Dedifferentiated amniotic fluid mesenchymal stem cell (primary cell): ENCODE measurements around the gene ATP5F1E.

ENCODE experiments used
- DNase-seq: peaks from one replicate; pipeline ENCODE4 v3.0.0-alpha.2; 2016; ENCODE audit errors: extremely low spot score

Gene ATP5F1E

GRCh38 chr20:59032023-59032712, at the start of gene ATP5F1E:
Gene ATP5F1E, minus strand, starts transcription at chr20:59032335. Its CDS starts 84 bp downstream, at chr20:59032251.
- DNase-seq = peak; percentile 91

- DNase-seq = no peak
These were observed 48.9 kb upstream of the ATP5F1E start for GRCh38 chr20:59081036-59081435.

GRCh38 chr20:59078231-59078630, 46.1 kb upstream of the ATP5F1E start:
- no peak for DNase-seq

- no peak for DNase-seq
These were observed 45.6 kb upstream of the ATP5F1E start for GRCh38 chr20:59077705-59078104.

GRCh38 chr20:59075934-59076508, 43.9 kb upstream of the ATP5F1E start:
- DNase-seq = no peak

- DNase-seq = no peak
These were observed 42.3 kb upstream of the ATP5F1E start for GRCh38 chr20:59074456-59074855.

GRCh38 chr20:59073582-59073981, 41.4 kb upstream of the ATP5F1E start:
- DNase-seq = no peak

- no peak for DNase-seq
These were observed 39.1 kb upstream of the ATP5F1E start for GRCh38 chr20:59071216-59071615.

GRCh38 chr20:59069026-59069425, 36.9 kb upstream of the ATP5F1E start:
- DNase-seq = no peak

GRCh38 chr20:59068534-59068933, 36.4 kb upstream of the ATP5F1E start:
- no peak for DNase-seq

- DNase-seq = no peak
These were observed 32.1 kb upstream of the ATP5F1E start for GRCh38 chr20:59064214-59064722.

GRCh38 chr20:59063358-59064213, 31.5 kb upstream of the ATP5F1E start:
- DNase-seq = peak; percentile 39

GRCh38 chr20:59062081-59062480, 29.9 kb upstream of the ATP5F1E start:
- no peak for DNase-seq

GRCh38 chr20:59055302-59055701, 23.2 kb upstream of the ATP5F1E start:
- DNase-seq = no peak

GRCh38 chr20:59051666-59052185, 19.6 kb upstream of the ATP5F1E start:
- DNase-seq = no peak

GRCh38 chr20:59050437-59050836, 18.3 kb upstream of the ATP5F1E start:
- DNase-seq = no peak

GRCh38 chr20:59048681-59049030, 16.5 kb upstream of the ATP5F1E start:
- no peak for DNase-seq

GRCh38 chr20:59047938-59048680, 16.0 kb upstream of the ATP5F1E start:
- DNase-seq = no peak

GRCh38 chr20:59046862-59047261, 14.7 kb upstream of the ATP5F1E start:
- no peak for DNase-seq

GRCh38 chr20:59044796-59045195, 12.7 kb upstream of the ATP5F1E start:
- DNase-seq = no peak

- DNase-seq = no peak
These were observed 12.2 kb upstream of the ATP5F1E start for GRCh38 chr20:59044295-59044694.

- no peak for DNase-seq
These were observed 11.6 kb upstream of the ATP5F1E start for GRCh38 chr20:59043698-59044097.
